NCI-H2029 (cell line): ENCODE data around the gene ATP6V0B.

Experiments used
- DNase-seq: peaks from one replicate; lab custom pipeline; 2025; lab: John Stamatoyannopoulos, UW

The ATP6V0B gene

DNA sequence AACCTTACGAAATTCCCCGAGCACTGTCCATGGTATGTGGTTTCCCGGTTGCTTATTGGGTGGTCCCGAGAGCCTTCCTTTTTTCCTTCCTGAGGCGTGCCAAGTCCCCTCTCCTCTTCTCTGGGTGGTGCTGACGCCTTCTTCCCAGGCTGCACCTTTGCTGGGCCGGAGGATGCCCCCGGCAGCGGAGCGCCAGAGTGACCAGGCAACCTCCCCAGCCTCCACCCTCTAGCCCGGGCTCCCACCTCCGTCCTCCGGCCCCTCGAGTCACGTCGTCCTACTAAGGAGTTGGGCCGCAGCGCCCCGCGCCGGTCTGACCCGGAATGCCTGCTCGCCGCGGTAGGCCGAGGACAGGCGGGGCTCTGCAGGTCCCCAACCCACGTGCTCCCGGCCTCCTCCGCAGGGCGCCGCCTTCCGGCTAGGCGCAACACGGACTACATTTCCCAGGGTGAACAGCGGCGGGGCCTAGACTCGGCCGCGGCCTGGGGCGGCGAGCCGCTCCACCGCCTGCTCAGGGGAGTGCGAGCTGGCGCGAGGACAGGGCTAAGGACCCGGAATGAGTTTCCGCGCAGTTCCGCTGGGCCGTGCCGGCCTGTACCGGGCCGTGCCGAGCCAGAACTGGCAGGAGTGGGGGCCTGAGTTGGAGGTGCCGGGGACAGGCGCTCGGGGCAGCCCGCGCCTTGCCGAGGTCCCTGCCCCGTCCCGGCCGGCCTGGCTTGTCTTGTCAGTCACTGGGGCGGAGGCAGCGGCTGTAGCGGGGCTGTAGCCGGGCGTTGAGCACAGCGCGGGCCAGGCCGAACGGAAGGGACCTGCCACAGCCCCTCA lies 28.3 kb upstream of the ATP6V0B start, which contains the start of gene IPO13:
Gene IPO13, plus strand, starts transcription at position 715 of the 825 bp plus-strand sequence. CDS start 651 bp downstream, outside the sequence.
- DNase-seq = peak; percentile 99

DNA sequence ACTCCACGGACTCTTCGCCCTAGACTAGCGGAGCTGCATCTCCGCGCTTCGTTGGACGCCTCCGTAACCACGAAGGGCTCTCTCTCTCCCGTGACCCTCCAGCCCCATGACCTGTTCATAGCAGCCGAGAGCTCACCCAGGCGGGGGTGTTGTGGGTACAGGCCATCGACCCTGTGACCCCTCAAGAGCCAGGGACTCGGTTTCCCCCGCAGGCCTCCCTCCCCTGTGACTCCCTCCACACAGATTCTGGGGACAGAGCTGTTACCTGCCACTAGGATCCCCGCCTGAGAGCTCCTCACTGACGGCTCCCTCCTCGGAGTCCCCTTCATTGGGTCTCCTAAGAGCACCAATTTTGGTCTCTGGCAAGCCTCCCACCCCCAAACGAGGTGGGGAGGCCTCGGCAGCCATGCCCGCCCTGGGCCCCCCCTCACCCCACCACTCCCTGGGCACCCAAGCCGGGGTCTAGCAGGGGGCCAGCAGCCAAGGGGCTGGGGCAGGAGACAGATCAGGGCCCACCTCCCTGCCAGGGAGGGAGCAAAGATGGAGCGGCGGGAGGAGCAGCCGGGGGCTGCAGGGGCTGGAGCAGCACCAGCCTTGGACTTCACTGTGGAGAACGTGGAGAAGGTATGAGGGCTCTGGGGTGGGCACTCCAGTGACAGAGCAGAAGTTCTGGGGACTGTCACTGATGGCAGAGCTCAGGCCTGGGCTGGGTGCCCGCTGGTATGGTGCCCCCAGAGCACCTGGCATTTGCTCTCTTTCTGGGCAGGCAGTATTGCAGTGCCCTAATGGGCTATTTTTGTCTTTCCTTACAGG lies 27.5 kb upstream of the ATP6V0B start:
- no peak for DNase-seq

DNA sequence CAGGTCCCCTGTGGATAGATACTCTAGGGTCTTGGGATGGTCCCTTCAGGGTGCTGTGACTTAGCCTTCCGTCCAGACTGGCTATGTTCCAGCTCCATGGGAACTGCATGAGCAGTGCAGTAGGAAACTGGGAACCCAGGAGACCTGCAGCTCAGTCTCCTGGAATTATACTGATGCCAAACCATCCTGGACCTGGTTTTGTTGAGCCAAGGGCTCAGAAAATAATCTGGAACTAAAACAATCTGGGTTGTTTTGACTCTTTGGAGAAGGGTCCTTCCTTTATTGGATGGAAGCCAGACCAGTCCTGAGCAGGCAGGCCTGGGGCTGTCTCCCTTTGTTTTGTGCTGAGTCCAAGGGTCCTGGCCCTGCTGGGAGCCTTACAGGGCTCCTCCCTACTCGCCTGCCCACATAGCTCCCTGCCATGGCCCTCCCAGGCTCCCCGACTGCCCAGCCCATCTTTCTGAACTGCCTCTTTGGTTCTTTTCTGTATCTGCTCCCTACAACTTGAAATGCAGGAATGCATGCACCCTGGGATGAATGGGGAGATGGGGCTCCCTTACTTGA lies 26.8 kb upstream of the ATP6V0B start:
- peak; percentile 15 for DNase-seq

DNA sequence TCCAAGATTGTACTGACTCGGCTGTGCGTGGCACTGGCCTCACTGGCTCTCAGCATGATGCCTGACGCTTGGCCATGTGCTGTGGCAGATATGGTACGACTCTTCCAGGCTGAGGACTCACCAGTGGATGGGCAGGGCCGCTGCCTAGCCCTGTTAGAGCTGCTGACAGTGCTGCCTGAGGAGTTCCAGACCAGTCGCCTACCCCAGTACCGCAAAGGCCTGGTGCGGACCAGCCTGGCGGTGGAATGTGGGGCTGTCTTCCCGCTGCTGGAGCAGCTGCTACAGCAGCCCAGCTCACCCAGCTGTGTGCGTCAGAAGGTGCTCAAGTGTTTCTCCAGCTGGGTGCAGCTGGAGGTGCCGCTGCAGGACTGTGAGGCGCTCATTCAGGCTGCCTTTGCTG lies 25.1 kb upstream of the ATP6V0B start:
- no peak for DNase-seq

DNA sequence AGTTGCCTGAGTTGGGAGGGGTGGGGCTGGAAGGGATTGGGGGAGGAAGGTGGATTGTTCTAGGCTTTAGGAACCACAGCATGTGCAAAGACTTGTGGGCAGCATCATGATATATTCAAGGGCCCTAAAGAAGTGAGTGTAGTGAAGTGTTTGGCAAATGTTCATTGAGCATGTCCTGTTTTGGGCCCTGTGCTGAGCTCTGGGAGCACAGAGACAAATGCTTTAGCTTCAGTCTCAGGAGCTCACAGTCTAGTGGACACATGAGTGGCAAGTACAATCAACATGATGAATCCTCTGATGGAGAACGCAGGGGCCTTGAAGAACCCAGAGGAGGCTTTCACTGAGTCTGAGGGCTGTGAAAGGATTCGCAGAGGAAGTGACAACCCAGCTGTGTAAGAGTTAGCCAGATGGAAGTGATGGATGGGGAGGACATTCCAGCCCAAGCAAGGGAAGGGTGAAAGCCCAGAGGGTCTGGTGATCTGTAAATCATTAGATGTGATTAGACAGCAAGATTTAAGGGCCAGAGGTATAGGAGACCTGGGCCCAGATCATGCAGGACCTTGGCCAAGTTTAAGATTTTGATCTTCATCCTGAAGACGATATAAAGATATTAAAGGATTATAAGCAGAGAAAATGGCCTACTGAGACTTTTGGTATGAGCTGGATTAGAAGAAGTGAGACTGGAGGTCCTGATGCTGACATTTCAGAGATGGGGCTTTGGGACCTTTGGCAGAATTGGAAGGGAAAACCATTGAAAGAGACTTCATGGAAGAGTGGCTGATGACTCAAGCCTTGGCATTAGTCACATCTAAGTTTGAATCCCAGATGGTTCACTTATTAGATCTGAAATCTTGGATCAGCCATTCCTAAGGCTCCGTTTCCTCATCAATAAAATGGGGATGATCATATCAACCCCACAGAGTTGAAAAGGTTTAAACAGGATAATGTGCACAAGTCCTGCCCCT lies 23.5 kb upstream of the ATP6V0B start:
- DNase-seq = no peak

DNA sequence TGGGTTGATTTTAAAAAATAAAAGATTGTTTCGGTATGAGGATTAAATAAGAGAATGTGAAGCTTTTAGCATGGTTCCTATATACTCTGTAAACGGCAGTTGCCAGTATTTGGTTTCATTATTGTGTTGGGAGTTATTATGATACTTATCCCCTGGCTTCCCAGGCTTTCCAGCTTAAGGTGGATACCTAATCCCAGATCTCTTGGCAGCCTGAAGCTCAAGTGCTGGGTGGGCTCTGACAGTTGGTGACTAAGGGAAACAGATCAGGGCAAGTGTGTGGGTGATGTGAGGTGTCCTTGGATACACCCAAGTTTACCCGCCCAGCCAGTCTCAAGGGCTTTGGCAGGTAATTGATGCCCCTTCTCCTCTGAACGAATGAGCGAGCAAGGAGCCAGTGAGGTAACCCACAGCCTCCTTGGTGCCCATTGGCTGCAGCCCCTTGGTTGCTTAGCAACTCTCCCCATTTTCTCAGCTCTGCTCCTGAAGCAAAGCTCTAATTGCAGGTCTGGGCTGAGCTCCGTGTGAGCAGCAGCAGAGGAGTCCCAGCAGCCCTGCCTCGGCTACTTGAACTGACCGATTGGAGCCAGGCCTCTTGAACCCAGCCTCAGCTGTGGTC lies 21.9 kb upstream of the ATP6V0B start:
- peak; percentile 83 for DNase-seq

DNA sequence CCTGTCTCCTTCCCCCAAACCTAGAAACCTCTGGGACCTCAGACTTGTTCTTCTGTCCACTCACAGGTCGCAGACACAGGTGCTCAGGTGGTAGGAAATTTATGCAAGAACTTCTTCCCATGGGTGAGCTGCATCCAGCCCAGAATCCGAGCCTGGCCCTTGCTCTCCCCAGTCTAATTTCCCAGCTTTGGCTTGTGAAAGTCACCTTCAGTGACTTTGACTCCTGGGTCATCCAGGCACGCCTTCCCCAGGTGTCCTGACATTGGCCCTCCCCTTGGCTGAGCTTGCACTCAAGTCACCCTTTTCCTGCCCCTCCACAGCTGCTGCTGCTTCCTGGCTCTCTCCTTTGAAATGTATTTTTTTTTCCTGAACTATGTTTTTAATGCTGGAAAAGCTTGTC lies 21.4 kb upstream of the ATP6V0B start:
- peak; percentile 22 for DNase-seq

DNA sequence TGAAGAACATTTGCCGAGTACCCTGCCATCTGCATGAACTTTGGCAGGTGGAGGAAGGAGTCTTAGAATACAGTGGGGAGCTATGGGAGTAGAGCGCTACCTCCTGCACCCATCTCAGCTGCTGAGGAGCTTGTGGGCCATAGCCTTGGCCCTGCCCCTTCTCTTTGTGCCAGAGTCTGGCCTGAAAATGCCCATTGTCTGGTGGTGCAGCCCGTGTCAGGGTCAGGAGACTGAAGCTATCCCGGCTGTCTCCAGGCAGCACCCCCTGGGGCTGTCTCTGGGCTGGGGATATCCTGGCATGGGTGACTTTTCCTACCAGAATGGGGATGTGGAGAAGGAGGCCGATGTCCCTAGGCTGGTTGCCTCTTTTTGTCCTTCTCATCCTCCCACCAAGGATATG lies 20.7 kb upstream of the ATP6V0B start:
- no peak for DNase-seq

DNA sequence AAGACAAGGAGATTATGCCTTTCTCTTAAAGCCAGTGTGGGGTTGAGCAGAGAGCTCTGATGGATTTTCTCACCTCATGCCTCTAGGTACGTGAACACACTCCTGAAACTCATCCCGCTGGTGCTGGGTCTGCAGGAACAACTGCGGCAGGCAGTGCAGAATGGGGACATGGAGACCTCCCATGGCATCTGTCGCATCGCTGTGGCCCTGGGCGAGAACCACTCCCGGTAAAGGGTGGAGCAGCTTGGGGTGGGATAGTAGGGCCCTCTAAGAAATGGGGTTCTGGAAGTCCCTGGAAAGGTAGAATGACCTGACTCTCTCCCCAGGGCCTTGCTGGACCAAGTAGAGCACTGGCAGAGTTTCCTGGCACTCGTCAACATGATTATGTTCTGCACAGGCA lies 18.5 kb upstream of the ATP6V0B start:
- DNase-seq = no peak

DNA sequence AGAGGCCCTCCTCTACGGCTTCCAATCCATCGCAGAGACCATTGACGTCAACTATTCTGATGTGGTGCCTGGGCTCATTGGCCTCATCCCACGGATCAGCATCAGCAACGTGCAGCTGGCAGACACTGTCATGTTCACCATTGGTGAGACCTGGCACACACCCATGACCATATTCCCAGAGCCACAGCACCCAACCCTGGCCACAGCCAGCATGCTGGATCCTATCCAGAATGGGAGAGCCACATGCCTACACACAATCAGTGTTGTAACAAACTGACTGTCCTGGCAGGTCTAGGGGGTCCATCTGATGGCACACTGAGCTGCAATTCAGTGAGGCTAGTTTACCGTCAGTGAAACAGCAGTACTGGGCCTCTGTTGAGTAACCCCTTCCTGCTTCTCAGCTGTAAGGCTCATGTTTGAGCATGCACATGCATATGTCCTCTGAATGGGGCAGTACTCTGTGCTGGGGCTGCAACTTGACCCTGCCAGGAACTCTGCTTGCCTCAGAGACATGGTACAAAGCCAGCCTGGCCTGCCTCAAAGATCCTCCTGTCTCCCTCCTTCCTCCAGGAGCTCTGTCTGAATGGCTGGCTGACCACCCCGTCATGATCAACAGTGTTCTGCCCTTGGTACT lies 17.2 kb upstream of the ATP6V0B start:
- no peak for DNase-seq

DNA sequence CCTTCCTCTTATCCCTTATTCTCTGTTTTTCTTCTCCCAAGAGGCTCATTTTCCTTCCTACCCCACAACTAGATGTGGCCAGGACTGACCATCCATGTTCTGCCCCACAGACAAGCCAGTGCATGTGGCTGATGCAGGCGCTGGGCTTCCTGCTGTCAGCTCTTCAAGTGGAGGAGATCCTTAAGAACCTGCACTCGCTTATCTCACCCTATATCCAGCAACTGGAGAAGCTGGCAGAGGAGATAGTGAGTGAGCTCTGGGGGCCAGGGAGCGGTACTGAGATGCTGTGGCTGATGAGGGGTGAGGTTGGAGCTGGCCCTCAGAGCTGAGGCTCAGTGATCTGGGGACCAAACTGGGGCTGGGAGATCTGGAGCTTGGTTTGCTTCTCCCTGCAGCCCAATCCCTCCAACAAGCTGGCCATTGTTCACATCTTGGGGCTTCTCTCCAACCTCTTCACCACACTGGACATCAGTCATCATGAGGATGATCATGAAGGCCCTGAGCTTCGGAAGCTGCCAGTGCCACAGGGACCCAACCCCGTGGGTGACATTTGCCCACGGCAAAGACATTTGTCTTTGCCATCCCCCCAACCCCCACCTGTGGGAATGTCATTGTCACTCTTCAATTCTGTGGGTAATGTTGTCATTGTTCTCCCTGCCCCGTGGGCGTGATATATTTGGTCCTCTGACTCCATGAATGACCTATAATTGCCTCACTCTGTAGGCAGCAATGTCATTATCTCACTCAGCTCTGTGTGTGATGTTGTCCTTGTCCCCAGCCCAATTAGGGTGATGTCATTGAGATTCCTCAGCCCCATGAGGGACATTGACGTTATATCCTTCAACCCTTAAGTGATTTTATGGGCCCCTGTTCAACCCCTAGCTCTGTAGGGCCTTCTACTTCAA lies 16.2 kb upstream of the ATP6V0B start:
- no peak for DNase-seq

DNA sequence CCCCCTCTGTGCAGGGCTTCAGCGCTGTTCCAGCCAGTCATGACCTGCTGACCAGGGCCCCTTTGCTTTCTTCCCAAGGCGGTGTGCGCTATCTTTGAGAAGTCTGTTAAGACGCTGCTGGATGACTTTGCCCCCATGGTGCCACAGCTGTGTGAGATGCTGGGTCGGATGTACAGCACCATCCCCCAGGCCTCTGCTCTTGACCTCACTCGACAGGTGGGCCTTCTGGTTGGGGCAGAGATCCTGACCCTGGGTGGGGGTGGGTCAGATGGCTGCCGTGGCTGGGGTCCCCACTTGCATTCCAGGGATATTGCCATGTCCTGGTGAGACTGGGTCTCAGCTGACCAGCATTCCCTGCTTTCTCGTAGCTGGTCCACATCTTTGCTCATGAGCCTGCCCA lies 14.0 kb upstream of the ATP6V0B start:
- DNase-seq = no peak

DNA sequence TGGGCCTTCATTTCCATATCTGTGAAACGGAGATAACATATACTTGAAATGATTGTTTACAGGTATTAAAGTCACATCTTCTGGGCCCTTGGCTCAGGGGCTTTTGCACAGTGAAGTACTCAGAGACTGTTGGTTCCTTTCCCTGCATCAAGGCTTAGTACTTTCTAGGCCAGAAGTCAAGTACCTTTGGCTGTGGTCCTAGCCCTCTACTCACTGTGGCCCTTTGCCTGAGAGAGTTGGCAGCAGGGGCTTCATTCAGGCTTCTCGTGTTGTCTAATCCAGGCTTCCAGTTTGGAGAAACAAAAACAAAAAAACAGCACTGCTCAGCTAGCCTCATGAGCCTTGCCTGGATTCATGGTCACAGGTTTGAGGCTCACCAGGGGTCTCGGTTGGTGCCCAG lies 13.1 kb upstream of the ATP6V0B start:
- no peak for DNase-seq

DNA sequence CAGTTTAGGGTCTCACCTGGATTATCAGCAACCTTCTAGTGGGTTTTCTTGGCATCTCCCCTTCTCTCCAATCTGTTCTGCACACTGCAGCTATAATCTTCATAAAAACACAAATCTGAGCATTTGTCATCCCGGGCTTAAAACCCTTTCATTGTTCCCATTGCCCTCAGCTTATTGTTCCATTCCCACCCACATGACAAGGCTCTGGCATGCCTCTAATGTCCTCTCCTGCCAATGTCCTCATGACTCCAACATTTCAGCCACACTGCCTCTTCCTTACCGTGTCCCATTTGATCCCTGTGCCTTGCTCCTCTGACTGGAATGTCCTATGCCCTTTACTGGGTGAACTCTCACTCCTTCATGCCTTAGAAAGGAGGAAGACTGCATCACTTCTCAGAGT lies 12.4 kb upstream of the ATP6V0B start:
- no peak for DNase-seq

DNA sequence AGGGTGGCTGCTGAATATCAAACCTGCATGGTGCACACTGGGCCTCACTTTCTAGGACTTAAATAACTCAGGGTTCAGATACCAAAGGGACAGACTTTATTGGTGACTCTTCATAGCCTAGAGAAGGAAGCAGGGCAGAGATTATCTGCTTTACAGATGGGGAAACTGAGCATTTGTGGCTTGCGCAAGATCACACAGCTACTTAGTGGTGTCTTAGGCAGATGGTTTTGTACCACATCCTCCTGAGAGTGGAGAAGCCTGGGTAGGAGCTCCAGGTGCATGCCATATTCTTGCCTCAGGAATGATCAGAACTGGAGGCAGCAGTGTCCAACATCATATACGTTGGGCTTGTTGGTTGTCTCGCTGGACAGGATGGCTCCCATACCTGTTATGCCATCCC lies 11.8 kb upstream of the ATP6V0B start:
- DNase-seq = no peak

DNA sequence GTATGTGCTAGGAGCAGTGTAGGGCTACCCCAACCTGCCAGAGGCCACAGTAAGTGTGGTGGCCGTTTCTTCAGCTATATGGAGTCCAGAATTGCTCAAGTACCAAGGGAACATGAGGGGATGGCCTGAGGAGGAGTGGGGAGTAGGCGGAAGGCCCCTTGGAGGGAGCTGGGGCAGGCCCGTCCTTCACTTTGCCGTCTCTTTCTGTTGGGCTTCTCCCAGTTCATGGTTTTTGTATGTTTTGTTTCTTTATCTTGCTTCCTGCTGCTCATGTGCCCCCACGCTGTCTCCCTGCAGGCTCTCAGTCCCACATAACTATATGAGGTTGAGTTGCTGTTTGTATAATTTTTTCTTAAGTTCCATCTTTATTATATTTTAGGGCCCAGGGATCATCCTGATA lies 10.9 kb upstream of the ATP6V0B start:
- no peak for DNase-seq

DNA sequence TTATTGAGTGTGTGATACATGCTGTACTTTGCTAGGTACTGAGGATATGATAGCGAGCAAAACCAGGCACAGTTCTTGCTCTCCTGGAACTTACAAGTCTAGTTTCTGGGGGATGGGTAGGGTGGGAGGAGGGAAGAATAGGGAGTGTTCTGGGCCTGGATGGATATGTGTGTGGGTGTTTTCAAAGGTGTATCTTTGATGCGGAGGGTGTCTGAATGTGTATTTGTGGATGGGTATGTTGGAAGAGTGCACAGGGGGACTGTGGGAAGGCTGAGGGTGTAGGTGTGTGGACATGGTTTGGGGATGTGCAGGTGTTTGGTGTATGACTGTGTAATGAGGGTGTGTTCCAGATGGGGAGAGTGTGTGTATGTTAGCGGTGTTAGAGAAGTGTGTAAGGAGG lies 9.4 kb upstream of the ATP6V0B start:
- DNase-seq = no peak

DNA sequence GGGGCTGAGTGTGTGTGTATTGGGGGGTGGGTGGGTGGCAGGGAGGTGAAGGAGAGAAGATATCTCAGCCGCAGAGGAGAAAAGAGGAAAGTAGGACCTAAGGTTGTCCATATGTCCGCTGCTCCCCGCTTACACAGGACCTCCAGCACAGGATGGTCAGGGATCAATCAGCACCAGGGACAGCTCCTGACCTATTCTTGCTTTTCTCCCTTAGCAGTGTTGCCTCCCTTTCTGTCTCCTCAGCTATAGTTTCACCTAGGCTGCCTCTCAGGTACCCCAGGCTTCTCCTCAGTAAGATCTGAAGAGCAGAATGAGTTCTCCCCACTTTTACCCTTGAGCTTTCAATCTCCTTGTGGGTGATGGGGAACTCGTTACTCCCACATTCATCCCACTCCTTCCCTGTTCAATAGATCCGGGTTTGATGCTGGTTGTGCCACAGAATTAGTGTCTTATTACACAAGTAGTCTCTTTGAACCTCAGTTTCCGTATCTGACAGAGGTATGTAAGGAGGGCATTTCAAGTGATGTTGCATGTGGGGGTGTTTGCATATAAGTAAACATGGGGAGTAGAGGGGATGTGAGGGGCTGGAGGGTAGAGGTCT lies 6.3 kb upstream of the ATP6V0B start:
- no peak for DNase-seq

DNA sequence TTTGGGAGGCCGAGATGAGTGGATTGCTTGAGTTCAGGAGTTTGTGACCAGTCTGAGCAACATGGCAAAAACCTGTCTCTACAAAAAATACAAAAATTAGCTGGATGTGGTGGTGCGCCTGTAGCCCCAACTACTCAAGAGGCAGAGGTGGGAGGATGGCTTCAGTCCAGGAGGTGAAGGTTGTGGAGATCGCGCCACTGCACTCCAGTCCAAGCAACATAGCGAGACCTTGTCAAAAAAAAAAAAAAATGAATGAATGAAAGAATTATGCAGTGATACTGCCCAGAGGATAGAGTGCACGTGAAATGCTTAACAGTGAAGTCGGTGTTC lies 5.4 kb upstream of the ATP6V0B start:
- DNase-seq = no peak
